SK-MEL-5 (cell line): ENCODE measurements around the gene FCRL4. TPM values are rescaled to one million over a fixed set of nuclear protein-coding genes. Genes with fewer than 3 reads are reported as not detected.
"Not testable (repeated sequence)": the region's sequence is repeated elsewhere in the genome, so short reads cannot be mapped to it uniquely, and the experiment has no call there.

ENCODE experiments used
- DNase-seq: peaks from one replicate; pipeline ENCODE4 v3.0.0-alpha.2; 2016; ENCODE audit warnings: low read depth, low spot score
- in situ Hi-C: cut with HindIII; loops from 2 replicates; pipeline ENCODE4 v1.10.0; 2016; ENCODE audit warnings: low sequenced_read_pairs, high pct_unique_total_duplicates, low pct_unique_long_range_greater_than_20kb
- total RNA-seq: library from RNA; depleted of rRNA; stranded (reverse); fragments of >200 nt; shearing (Covaris generic); gene quantifications from 2 replicates; pipeline ENCODE4 v1.2.3, GENCODE V29; 2014; rRNA removed

The FCRL4 gene
- total RNA-seq, 1 experiment from 2014 or later: not detected

GRCh38 chr1:157566484-157567300 lies 31.2 kb downstream of the FCRL4 start:
- DNase-seq: no peak
- in situ Hi-C loops: no loop called here

GRCh38 chr1:157562515-157562914 lies 35.4 kb downstream of the FCRL4 start:
- in situ Hi-C loops: no loop called here

GRCh38 chr1:157558119-157558518 lies 39.8 kb downstream of the FCRL4 start:
- in situ Hi-C loops: no loop called here
- DNase-seq: no peak

More at GRCh38 chr1:157562515-157562914, 35.4 kb downstream of the FCRL4 start:
- no peak for DNase-seq

- in situ Hi-C loops: no loop called here
- no peak for DNase-seq
Measured at GRCh38 chr1:157551694-157552693, 45.9 kb downstream of the FCRL4 start, which contains the start of gene FCRL5. Gene FCRL5, minus strand, starts transcription at chr1:157552515. Its CDS starts 153 bp downstream, at chr1:157552362.

- in situ Hi-C loops, DNase-seq: not testable (repeated sequence)
Measured at GRCh38 chr1:157548081-157548480, 49.8 kb downstream of the FCRL4 start.

GRCh38 chr1:157542676-157543075 lies 55.2 kb downstream of the FCRL4 start:
- DNase-seq: no peak
- in situ Hi-C loops: no loop called here

GRCh38 chr1:157540852-157541251 lies 57.0 kb downstream of the FCRL4 start:
- in situ Hi-C loops: no loop called here
- DNase-seq: no peak

- in situ Hi-C loops: no loop called here
Measured at GRCh38 chr1:157540160-157540748, 57.6 kb downstream of the FCRL4 start.

GRCh38 chr1:157539568-157539967 lies 58.3 kb downstream of the FCRL4 start:
- DNase-seq: no peak
- in situ Hi-C loops: no loop called here

More at GRCh38 chr1:157540160-157540748, 57.6 kb downstream of the FCRL4 start:
- DNase-seq: no peak

GRCh38 chr1:157532569-157532968 lies 65.3 kb downstream of the FCRL4 start:
- in situ Hi-C loops: no loop called here
- no peak for DNase-seq

GRCh38 chr1:157523774-157524493 lies 74.0 kb downstream of the FCRL4 start:
- DNase-seq: no peak
- in situ Hi-C loops: no loop called here

Other genes with a start within 250 kb of the FCRL4 start
- gene FCRL5, start 45.6 kb downstream of the FCRL4 start, total RNA-seq: not detected in 2 replicates
- 0.05 TPM in 1 of 2 replicates, not detected in the other for gene FCRL3, start 102.7 kb upstream of the FCRL4 start, total RNA-seq
- gene FCRL2, start 179.0 kb upstream of the FCRL4 start, total RNA-seq: 0.03 TPM in 1 of 2 replicates, not detected in the other
- not detected in 2 replicates for gene FCRL1, start 222.0 kb upstream of the FCRL4 start, total RNA-seq
- 0.61 and 1.3 TPM in 2 replicates for gene CD5L, start 243.7 kb upstream of the FCRL4 start, total RNA-seq